ENCODE results near the gene SKI.

The SKI gene

DNA sequence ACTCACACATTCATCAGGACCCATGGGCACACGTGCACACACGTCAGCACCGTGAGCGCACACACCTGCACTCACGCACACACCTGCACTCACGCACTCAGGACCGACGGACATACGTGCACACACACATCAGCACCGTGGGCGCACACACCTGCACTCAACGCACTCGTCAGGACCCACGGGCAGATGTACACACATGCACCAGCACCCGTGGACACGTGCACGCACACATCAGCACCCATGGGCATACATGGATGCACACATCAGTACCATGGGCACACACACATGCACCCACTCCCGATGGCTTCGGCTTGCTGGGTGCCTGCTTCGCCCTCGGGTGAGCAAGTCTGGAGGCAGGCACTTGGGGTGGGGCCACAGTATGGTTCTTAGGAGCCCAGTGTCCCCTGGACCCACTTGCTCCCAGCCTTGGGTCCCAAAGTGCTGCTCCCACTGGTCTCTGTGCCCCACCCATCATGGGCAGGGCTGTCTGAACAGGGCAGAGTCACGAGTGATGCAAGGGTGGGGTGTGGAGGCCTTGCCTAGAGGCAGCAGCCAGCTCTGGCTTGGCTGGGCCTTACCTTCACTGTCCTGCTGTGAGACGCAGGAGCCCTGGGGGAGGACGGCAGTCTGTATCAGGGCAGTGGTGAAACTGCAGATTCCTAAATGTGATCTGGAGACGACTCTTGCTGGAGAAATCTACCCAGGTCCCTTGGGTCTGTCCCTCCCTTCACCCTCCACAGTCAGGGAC lies 49.8 kb downstream of the SKI start:
- no peak for DNase-seq

DNA sequence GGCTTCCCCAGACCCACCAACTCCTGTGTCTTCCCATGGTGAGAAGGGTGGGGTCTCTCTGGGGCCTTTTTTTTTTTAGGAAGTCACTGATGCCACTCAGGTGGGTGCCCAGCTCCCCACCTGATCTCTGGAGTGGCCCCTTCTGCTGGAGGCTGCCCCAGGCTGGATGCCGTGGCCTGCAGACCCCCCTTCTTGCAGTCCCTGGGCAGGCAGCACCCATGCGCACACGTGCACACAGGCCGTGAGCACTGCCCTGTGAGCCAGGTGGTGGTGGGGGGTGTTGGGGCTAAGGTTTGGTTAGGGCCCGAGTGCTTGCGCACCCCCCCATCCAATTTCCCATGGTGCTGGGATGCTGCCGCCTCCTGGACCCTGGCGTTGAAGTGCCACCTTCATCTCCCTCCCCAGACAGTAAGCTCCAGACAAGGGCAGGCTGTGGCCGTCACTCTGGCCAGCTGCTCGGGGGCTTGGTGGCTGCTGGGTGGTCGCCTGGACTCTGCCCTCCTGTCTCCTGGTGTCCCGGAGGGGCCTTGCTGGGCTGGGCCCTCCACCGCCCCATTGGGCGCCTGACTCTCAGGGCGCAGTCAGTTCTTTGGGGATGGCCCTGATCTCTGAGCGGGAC lies 50.6 kb downstream of the SKI start:
- no peak for DNase-seq

DNA sequence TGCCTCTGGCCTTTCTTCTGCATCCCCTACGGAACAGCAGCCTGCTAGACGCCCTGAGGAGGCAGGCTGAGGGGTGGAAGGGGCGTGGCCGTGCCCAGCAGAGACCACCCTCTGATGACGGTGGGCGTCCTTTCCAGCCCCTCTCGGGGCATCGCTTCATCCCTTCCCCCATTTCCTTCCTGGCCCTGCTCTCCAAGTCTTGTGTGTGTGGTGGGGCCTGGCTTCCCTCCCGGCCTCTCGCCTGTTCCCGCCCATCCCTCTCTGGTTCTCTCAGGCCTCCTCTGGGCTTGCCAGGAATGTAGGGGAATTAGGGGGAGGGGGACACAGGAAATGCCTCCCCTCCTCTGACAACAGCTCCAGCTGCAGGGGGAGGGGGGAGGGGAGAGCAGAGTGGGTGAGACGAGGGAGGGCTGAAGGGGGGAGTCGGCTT lies 51.1 kb downstream of the SKI start:
- peak; percentile 98 for DNase-seq

DNA sequence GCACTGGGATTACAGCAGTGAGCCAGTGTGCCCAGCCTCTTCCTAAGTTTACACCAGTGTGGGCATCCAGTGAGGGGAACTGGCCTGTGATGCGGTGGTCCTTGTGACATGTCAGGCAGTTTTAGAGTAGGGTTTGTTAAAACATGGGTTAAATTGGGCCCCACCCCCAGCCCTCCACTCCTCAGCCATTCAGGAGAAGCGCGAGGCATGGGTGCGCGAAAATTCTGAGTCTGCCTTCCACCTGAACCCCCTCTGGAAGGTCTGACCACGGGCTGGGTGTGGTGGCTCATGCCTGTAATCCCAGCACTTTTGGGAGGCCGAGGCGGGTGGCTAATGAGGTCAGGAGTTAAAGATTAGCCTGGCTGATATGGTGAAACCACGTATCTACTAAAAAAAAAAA lies 51.7 kb downstream of the SKI start:
- DNase-seq = no peak

DNA sequence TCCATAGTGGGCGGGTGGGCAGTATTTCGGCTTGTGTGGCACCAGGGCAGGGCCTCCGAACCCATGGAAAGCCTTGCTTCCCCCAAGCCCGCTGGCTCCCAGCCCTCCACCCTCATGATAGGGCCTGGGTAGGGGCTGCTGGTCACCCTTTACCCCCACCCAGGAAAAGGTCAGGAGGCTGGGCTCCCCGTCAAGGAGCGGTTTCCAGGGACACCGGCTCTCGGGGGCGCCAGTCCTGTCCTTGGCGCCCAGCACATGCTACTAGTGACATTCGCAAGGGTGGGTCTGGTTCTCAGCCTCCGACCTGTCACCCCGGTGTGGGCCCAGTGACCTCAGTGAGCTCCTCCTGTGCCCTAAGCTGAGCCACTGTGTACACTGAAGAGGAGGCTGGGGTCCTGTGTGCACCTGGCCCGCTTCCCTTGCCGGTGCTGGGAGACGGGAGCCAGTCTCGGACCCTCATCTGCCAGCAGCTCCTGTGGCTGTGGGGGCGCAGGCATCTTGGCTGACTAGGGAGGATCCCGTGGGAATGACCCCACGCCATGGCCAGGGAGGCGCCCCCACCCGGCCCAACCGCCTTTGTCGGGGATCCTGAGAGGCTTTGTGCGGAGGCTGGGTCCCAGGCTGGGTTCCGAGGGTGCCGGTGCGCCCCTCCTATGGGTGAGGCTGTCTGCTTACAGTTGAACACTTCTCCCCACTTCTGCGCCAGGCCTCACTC lies 54.6 kb downstream of the SKI start:
- DNase-seq = no peak

DNA sequence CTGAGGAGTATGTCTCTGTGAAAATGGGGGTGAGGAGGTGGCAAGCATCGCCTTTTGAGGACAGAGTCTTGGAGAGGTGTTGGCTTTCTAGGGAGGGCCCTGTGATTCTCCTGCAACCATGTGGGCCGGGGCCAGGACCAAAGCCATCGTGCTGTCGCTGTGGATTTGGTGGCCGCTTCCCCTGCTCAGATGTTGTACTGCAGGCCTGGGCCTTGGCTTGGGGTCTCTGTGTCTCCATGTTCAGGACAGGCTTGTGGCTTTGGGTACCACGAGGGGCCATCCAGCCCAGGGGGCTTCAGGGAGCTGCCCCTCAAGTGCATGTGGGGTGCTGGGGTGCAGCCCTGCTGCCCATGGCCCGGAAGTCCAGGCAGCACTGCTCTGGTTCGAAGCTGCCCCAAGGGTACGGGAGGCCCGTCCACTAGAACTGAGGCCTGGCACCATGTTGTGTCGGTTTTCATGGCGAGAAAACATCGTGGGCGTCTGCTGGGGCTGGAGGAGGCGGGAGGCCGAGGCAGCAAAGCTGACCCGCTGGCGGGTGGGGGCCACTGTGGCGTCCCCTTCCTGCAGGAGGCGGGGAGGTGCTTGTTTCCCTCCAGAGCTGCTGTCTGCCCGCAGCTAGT lies 55.4 kb downstream of the SKI start:
- no peak for DNase-seq

DNA sequence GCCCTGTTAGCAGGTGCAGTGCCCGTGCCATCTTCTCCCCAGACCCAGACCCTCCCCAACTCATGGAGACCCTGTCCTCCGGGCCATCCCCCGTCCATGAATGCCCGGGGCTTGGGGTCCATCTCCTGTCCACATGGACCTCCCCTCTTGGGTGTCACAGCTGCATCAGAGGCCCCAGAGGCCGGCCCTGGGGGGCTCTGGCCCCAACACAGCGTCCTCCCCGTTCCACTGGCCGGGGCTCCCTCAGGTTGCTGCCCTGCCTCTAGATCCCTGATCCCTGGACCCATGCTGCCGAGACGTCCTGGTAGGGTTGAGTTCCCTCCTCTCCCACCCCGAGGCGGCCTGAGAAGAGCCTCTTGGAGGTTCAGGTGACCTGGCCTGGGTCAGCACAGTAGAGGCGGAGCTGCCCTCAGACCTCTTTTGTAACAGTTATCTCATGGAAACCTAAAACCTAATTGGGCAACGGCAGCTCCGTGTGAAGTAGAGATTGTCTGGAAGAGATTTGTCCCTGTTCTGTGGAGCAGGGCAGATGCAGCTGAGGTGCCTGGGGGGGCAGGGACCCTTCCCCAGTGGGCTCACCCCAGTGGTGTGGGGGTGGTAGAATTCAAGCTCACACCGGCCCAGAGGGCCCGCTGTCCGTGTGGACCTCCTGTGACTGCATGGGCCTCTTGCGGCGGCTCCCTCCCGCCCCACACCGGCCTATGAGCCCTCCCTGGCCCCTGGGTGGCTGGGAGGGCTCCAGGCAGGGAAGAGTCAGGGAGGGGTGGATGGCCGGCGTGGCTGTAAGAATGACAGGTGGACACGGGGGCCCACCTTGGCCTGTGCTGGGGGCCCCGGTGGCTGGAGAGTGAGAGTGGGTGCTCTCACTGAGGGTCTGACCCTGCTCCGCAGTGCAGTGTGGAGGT lies 56.1 kb downstream of the SKI start:
- DNase-seq = no peak

DNA sequence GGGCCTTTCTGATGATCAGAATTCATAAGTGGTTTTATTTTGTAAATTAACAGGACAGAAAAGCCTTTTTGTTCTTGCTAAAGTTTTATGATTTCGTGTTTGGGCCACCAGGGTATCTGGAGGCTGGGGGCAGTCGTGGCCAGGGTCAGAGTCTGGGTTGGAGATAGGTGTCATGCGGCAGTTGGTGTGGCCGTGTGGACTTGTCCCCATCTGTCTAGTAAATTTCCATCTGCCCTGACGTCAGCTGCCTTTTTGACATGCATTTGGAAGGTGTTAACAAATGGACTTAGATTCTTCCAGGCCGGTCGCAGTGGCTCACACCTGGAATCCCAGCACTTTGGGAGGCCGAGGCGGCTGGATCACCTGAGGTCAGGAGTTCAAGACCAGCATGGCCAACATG lies 56.8 kb downstream of the SKI start:
- no peak for DNase-seq

DNA sequence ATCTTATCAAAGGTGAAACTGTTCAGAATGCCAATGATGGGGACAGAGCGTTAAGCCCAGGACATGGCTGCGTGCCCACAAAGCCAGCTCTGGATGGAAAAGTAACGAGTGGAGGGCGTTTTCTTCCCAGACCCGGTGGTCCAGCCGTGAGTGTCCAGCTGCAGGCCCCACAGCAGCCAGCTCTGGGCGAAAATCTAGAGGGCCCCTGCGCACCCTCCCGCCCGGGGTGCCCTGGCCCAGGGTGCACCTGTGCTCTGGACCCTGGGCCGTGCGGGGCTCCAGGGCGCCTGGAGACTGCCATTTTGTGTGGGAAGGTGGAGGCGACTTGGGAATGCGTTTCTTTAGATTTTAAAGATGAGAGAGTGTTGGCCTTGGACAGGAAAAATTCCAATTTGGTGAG lies 58.8 kb downstream of the SKI start:
- no peak for DNase-seq

DNA sequence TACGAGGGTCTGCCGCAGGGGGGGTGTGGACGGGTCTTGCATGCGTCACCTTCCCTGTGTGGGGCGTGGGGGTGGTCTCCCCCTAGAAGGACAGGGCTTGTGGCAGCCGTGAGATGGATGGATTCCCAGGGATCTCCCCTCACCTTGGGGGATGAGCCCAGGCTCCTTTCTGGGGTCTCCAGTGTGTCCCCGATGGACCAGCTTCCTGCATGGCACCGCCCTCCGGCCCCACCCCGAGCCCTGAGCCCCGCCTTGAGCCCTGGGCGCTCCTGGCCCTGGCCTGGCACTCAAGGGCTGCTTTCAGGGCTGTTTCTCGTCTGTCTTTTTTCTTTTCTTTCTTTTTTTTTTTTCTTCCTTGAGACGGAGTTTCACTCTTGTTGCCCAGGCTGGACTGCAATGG lies 59.5 kb downstream of the SKI start:
- no peak for DNase-seq

DNA sequence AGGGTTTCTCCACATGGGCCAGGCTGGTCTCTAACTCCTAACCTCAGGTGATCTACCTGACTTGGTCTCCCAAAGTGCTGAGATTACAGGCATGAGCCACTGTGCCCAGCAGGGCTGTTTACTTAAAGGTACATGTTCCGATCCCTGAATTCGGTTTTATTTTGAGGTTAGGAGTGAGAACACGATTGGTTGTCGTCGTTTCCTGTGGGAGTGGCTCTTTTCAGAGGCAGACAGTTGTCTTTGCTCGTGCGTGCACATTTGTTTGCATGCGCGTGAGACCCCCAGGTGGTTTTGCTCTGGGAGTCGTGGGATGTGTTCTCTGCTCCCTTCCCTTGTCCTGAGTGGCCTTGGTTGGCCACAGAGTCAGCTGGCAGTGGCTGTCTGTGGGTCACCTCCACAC lies 60.2 kb downstream of the SKI start:
- DNase-seq = no peak

DNA sequence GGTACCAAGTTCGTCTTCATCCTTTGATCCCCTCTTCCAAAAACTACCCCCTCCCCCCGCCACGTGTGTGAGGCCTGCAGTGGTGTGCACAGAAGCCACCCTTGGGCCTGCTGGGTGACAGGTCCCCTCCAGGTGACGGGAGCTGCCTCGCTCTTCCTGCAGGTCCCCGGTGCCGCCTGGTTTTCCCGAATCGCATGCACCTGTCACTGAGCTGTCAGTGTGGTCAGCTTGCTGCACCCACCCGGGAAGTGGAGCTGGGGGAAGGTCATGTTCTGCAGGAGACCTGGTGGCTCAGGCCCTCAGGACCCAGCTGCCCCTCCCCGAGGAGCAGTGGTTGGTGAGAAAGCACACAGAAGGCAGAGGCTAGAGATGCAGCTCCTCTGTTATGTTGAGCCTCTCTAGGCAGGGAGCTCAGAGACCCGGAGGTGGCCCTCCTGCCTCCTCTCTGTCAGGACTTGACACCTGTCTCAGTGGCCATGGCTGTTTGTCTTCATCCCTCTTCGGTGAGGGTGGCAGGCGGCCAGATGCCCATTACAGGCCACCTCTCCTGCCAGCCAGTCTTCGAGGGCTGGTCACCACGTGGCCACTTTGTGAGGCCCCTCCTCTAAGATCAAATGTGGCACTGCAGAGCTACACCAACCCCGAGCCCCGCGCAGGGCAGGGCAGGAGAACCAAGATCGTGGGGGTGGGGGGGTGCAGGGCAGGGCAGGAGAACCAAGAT lies 60.9 kb downstream of the SKI start:
- no peak for DNase-seq

DNA sequence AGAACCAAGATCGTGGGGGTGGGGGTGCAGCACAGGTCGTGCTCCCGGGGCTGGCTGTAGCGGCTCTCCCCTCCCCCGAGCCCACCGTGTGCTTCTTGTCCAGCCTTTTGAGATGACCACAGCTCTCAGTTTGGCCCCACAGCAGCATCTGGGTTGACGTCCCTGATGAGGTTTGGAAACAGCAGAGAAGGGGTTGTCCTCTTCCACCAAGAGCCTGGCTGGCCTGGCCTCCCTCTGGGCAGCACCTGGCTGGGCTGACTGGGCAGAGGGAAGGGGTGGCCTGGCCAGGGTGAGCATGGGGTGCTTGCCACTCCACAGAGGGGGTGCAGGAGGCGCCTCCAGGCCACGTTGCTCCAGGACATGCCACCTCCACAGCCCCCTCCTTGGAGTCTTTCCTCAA lies 61.5 kb downstream of the SKI start:
- DNase-seq = no peak

DNA sequence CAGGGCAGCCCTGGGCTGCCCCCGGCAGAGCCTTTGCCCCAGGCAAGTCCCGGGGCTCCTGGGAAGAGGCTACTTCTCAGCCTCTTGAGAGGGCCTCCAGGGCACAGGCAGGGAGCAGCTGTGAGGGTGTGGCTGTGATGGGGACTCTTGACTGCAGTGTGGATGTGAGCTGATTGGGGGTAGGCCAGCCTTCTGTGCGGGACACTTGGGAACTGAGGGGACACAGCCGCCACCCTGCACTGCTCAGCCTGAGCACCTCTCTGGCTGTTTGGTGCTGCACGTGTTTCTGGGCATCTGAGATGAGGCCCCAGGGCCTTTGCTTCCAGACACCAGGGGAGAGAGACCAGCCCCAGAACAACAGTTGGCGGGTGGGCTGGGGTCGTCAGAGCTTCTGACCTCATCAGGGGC lies 62.1 kb downstream of the SKI start:
- no peak for DNase-seq

DNA sequence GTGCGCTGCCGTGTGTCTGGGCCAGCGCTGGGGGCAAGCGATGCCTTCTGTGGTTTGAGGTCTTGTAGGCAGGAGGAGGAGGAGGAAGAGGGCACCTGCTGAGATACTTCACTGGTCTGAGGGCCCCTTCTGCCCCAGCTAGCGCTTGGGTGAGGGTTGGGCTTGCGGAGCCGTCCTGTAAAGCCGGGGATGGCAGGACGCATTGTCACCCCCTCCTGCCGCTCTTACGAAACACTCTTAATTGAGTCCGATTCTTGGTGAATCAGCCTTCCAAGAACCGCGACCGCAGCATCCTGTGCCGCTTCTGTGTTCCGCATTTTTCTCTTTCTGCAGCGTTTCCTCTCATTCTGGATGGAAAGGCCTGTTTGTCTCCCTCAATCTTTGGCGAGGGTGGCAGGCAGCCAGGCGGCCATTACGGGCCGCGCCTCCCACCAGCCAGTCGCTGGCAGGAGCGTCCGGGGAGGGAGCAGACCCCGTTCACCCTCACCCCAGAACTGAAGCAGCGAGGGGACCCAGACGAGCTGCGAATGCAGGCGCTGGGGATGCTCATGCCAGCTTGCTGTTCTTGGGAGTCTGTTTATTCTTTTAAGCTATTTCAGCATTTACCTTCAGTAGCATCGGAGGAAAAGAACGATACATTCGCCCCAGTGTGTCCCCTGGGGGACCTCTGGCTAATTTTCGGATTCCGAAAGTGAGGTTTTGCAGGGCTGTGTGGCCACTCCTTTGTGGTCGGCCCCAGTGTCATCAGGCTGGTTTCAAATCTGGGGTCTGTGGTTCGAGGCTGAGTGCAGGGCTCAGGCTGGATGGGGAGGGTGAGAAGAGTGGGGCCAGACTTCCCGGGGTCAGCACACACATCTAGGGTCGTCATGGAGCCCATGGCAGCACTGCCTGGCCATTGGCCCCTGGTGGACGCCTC lies 62.7 kb downstream of the SKI start:
- peak; percentile 99 for DNase-seq

DNA sequence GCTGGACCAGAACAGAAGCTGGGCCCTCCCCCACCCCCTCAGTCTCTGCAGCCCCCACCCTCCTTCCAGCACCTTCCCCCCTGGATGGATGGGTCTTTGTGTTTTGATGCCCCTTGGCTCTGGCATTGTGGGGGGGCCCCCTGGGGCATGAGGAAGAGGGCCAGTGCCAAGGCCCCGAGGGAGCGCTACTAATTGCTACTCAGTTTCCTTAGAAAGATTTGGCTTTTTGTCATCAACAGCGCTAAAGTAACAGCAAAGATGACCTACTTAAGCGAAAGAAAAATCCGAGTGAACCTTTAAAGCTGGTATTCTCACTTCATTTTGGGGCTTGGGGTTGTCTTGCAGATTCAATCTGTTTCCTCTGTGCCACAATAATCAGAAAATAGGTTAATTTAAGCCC lies 63.5 kb downstream of the SKI start:
- no peak for DNase-seq

DNA sequence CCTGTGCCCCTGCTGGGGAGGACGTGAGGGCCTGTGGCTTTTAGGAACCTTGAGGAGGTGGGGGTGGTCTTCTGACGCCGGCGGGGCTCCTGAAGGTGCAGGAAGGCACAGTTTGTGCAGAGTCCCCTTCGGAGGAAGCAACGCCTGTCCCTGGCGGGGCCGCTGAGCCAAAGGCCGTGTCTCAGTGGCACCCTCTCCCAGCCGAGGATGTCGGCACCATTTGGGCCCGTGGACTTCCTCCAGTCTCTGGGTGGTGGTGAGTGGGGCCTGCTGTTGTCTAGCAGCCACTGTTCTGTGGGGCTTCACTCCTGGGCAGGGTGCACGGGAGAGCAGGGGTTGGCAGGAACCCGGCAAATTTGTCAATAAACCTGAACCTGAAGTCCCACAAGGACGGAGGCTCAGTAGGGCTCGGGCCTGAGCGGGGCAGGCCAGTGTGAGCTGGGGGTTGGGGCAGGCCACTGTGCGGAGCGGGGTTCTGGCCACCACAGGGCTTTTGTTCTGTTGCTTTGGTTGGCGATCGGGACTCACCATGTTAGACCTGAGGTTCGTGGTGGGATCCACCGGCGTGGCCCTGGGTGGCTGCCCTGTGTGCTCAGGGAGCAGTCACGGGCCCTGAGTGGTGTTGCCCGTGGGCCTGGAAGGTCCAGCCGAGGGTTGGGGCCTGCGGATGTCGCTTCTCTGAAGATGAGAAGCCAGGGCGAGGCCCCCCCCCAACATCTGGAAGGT lies 64.8 kb downstream of the SKI start:
- no peak for DNase-seq

DNA sequence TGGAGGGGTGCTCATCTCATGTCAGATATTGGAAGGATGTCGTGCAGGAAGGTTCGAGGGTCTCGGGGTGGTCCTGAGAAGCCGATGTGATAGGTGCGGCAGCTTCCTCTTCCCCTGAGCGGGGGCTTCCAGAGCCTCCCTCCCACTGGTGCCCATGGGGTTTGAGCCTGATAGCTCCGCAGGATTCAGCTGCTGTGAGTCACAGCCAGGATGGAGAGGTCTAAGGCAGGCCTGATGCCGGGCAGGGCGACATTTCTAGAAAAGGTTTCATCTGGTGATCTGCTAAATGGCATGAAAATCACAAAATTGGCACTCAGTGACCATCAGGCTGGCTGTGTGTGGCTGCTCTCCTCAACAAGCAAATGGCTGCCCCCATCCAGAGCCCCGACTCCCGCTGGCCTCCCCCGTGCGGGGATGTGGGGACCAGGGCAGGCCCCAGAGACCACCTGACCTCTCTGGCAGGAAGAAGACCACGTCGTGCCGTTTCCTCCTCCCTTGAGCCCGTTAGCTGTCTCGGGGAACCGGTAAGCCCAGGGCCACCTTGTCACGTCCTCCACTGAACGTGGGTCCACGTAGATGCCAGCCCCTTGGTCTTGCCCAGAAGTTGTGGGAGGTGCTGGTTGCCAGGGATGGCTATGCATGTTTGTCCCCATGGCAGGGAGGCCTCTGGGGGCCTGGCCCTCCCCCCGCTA lies 66.1 kb downstream of the SKI start:
- DNase-seq = peak; percentile 43

DNA sequence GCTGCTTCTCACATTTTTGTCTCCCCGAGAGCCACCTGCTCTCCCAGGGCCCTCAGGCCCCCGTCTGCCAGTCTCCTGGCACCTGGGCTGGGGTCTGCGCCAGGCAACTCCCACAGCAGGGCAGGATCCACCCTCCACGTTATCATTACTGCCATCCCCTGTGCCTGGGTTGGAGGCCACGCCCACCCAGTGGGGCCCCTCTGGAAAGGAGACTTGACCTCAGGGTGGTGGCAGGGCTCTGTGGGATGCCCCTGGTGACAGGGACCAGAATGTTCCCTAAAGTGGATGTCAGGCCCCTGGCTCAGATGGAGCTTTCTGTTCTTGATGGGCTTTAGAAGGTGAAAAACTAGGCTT lies 66.6 kb downstream of the SKI start:
- DNase-seq = no peak

Measured in fibroblast of skin of back (primary cell).